Activated T-helper 17 cell treated with anti-CD3 and anti-CD28 coated beads, Interleukin-2, amount 50 U/mL, for 72 hours (primary cell): Measurements from ENCODE around the gene ZBTB24. TPM values are rescaled to one million over a fixed set of nuclear protein-coding genes. Genes with fewer than 3 reads are reported as not detected.

Experiments used
- total RNA-seq, 2 donors: library from RNA; stranded (reverse); gene quantifications; one replicate each; pipeline ENCODE4 v1.2.3, GENCODE V29; 2022

The ZBTB24 gene
- total RNA-seq, 2 donors from 2014 or later = 11.0 to 11.4 TPM

Other genes with a start within 250 kb of the ZBTB24 start
- gene CD164, start 100.8 kb downstream of the ZBTB24 start, total RNA-seq = 100 to 1,000 TPM; 178 to 205 TPM
- gene PPIL6, start 42.6 kb downstream of the ZBTB24 start, total RNA-seq = under 1 TPM in 1 of 2 donors, not detected in 1; 0.39 TPM
- 1 to 10 TPM; 8.0 to 9.7 TPM for gene SMPD2, start 42.5 kb downstream of the ZBTB24 start, total RNA-seq
- 10 to 100 TPM; 43.3 to 58.3 TPM for gene MICAL1, start 27.4 kb downstream of the ZBTB24 start, total RNA-seq
- 1 to 10 TPM; 4.0 to 7.9 TPM for gene AK9, start 208.0 kb upstream of the ZBTB24 start, total RNA-seq
- 10 to 100 TPM; 10.5 to 18.8 TPM for gene FIG4, start 208.1 kb upstream of the ZBTB24 start, total RNA-seq